GM12864 (cell line): ENCODE results near the gene TMEM108.

Experiments used
- DNase-seq: peaks from one replicate; pipeline ENCODE4 v3.0.0-alpha.2; 2011; ENCODE audit warnings: low read depth
- H3K4me3 ChIP-seq: 2 replicates; pipeline ENCODE4 v1.5.1; 2011; ENCODE audit warnings: mild to moderate bottlenecking, low read depth, low read length, control low read depth
- TF ChIP-seq, protein P1 (sequence below): IDR thresholded peaks from 2 replicates; pipeline ENCODE4 v1.5.1; 2011; ENCODE audit warnings: low read depth, mild to moderate bottlenecking, moderate library complexity, low read length, control low read depth, inconsistent platforms; ENCODE audit errors: missing control alignments

The TMEM108 gene

GRCh38 chr3:133236901-133237300, 198.7 kb downstream of the TMEM108 start:
- no peak for DNase-seq
- TF ChIP-seq, protein P1, sequence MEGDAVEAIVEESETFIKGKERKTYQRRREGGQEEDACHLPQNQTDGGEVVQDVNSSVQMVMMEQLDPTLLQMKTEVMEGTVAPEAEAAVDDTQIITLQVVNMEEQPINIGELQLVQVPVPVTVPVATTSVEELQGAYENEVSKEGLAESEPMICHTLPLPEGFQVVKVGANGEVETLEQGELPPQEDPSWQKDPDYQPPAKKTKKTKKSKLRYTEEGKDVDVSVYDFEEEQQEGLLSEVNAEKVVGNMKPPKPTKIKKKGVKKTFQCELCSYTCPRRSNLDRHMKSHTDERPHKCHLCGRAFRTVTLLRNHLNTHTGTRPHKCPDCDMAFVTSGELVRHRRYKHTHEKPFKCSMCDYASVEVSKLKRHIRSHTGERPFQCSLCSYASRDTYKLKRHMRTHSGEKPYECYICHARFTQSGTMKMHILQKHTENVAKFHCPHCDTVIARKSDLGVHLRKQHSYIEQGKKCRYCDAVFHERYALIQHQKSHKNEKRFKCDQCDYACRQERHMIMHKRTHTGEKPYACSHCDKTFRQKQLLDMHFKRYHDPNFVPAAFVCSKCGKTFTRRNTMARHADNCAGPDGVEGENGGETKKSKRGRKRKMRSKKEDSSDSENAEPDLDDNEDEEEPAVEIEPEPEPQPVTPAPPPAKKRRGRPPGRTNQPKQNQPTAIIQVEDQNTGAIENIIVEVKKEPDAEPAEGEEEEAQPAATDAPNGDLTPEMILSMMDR: no peak
- no peak overlapping the region for H3K4me3 ChIP-seq

GRCh38 chr3:133237380-133237779, 199.2 kb downstream of the TMEM108 start:
- DNase-seq: no peak
- TF ChIP-seq, protein P1: no peak

DNA sequence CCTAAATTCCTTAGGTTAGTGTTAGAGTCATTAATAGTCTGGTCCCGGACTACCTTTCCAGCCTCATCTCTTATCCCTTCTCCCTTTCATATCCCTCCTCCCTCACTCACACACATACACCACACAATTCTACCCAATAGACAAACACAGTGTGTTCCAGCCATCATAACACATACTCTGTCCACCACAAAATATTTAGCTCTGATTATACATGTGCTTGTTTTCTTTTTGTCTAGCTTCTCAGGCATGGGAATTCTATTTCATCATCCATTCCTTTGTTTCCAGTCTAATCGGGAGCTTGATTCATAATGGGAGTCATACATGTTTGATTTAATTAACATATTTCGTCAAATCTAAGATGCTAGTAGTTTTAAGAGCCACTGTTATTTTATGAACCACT, 199.8 kb downstream of the TMEM108 start:
- H3K4me3 ChIP-seq: no peak overlapping the region
- TF ChIP-seq, protein P1: no peak
- DNase-seq: no peak

More at GRCh38 chr3:133237380-133237779, 199.2 kb downstream of the TMEM108 start:
- H3K4me3 ChIP-seq: no peak overlapping the region

GRCh38 chr3:133246119-133246518, 207.9 kb downstream of the TMEM108 start:
- TF ChIP-seq, protein P1: no peak
- DNase-seq: no peak
- no peak overlapping the region for H3K4me3 ChIP-seq

DNA sequence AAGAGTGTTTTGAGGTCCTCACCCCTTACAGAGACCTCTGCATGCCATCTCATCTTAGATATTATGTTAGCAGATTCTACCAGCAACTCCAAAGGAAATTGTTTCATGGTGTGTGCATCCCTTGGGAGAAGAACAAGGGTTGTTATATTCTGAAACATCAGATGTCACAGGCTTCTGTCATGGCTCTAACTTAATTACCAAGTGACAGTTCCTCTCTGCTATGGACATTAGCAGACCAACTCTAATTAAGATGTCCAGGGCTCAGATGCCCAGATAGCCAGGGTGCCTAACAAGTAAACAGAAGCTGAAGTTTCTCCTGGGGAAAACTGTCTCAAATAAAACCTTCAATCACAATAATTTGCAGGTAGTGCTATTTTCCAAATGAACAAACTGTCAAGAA, 208.6 kb downstream of the TMEM108 start:
- TF ChIP-seq, protein P1: no peak
- H3K4me3 ChIP-seq: no peak overlapping the region
- no peak for DNase-seq

- H3K4me3 ChIP-seq: no peak overlapping the region
- no peak for DNase-seq
These were observed 210.2 kb downstream of the TMEM108 start for GRCh38 chr3:133248389-133248788.

GRCh38 chr3:133249490-133249889, 211.3 kb downstream of the TMEM108 start:
- no peak overlapping the region for H3K4me3 ChIP-seq
- TF ChIP-seq, protein P1: no peak
- no peak for DNase-seq

More at GRCh38 chr3:133248389-133248788, 210.2 kb downstream of the TMEM108 start:
- TF ChIP-seq, protein P1: no peak
